GM18517 (cell line): ENCODE measurements around the gene IRX4.

Experiments
- ATAC-seq: cut with Tn5 transposase; IDR thresholded peaks from one replicate; pipeline ENCODE4 v1.9.1; 2021; ENCODE audit warnings: mild to moderate bottlenecking, moderate library complexity; ENCODE audit not compliant: unreplicated experiment

The IRX4 gene

GRCh38 chr5:1892685-1893445 is 10.1 kb upstream of the IRX4 start:
- ATAC-seq: no peak

- ATAC-seq: no peak
Observed at GRCh38 chr5:1892211-1892610, 9.5 kb upstream of the IRX4 start.

GRCh38 chr5:1891391-1891790 is 8.7 kb upstream of the IRX4 start:
- ATAC-seq: no peak

- ATAC-seq: no peak
Observed at GRCh38 chr5:1890296-1890695, 7.6 kb upstream of the IRX4 start.

- no peak for ATAC-seq
Observed at GRCh38 chr5:1889321-1890065, 6.8 kb upstream of the IRX4 start.

GRCh38 chr5:1888541-1889251 is 6.0 kb upstream of the IRX4 start:
- no peak for ATAC-seq

- no peak for ATAC-seq
Observed at GRCh38 chr5:1887588-1888360, 5.0 kb upstream of the IRX4 start.

- ATAC-seq: no peak
Observed at GRCh38 chr5:1886846-1887587, 4.3 kb upstream of the IRX4 start.

GRCh38 chr5:1885868-1886845 is 3.4 kb upstream of the IRX4 start:
- ATAC-seq: no peak

- ATAC-seq: no peak
Observed at GRCh38 chr5:1885404-1885755, 2.7 kb upstream of the IRX4 start.

GRCh38 chr5:1884678-1885403 is 2.1 kb upstream of the IRX4 start:
- no peak for ATAC-seq

GRCh38 chr5:1883925-1884677 is 1.4 kb upstream of the IRX4 start:
- ATAC-seq: no peak

- no peak for ATAC-seq
Observed at GRCh38 chr5:1883120-1883924, 597 bp upstream of the IRX4 start.

- no peak for ATAC-seq
Observed at GRCh38 chr5:1881731-1882336, 891 bp downstream of the IRX4 start.

GRCh38 chr5:1881098-1881572 is 1.6 kb downstream of the IRX4 start:
- no peak for ATAC-seq

GRCh38 chr5:1880377-1881025 is 2.2 kb downstream of the IRX4 start:
- no peak for ATAC-seq
